Natural killer cell (primary cell): ENCODE results near the gene CTF1. TPM values are rescaled to one million over a fixed set of nuclear protein-coding genes. Genes with fewer than 3 reads are reported as not detected.

Experiments
- ATAC-seq, 3 donors: fragments of 150-1000 bp in 2 of 3; fragments of 200-7000 bp in 1 of 3; cut with Tn5 transposase; 1 replicate in 1 of 3; 2 replicates in 2 of 3; pipeline ENCODE4 v1.10.0; 2021; ENCODE audit warnings: mild to moderate bottlenecking in 2 of 3, moderate library complexity in 2 of 3
- DNase-seq, 2 donors: peaks; one replicate each; pipeline versions ENCODE4 v3.0.0 to v3.0.0-alpha.2; 2013 to 2021; ENCODE audit warnings: mixed read lengths in 1 of 2
- H3K27ac ChIP-seq: one replicate; pipeline ENCODE4 v1.5.1; 2013; ENCODE audit warnings: mild to moderate bottlenecking, low read length
- H3K27me3 ChIP-seq: one replicate; pipeline ENCODE4 v1.6.1; 2013; ENCODE audit warnings: low read length; ENCODE audit not compliant: control insufficient read depth, insufficient read depth
- H3K36me3 ChIP-seq: one replicate; pipeline ENCODE4 v1.6.1; 2013; ENCODE audit warnings: low read length; ENCODE audit not compliant: control insufficient read depth, insufficient read depth
- H3K4me1 ChIP-seq: one replicate; pipeline ENCODE4 v1.6.1; 2013; ENCODE audit warnings: low read length; ENCODE audit not compliant: control insufficient read depth, insufficient read depth
- H3K4me3 ChIP-seq: one replicate; pipeline ENCODE4 v1.5.1; 2013; ENCODE audit warnings: low read length
- H3K9me3 ChIP-seq: one replicate; pipeline ENCODE4 v1.6.1; 2013; ENCODE audit warnings: low read length; ENCODE audit not compliant: control insufficient read depth, insufficient read depth
- H3K27ac Mint-ChIP-seq, 2 donors: one replicate each; pipeline ENCODE4 v1.8.0; 2022; ENCODE audit warnings: mild to moderate bottlenecking in 2 of 2, mixed read lengths in 2 of 2, moderate library complexity in 1 of 2
- H3K27me3 Mint-ChIP-seq, 2 donors: one replicate each; pipeline ENCODE4 v1.8.0; 2022; ENCODE audit warnings: low read depth in 2 of 2, mixed read lengths in 2 of 2
- H3K36me3 Mint-ChIP-seq: one replicate; pipeline ENCODE4 v1.8.0; 2022; ENCODE audit warnings: mixed read lengths
- H3K4me1 Mint-ChIP-seq, 2 donors: one replicate each; pipeline ENCODE4 v1.8.0; 2022; ENCODE audit warnings: mixed read lengths in 2 of 2
- H3K4me3 Mint-ChIP-seq: one replicate; pipeline ENCODE4 v1.8.0; 2022; ENCODE audit warnings: mild to moderate bottlenecking, moderate library complexity, mixed read lengths
- H3K9me3 Mint-ChIP-seq, 2 donors: one replicate each; pipeline ENCODE4 v1.8.0; 2022; ENCODE audit warnings: mixed read lengths in 2 of 2
- WGBS: methylation state at CpG from one replicate; pipeline ENCODE4 v1.1.7; 2013; ENCODE audit warnings: missing lambda C conversion rate; ENCODE audit not compliant: insufficient coverage; 5-methylcytosine and 5-hydroxymethylcytosine counted together
- intact Hi-C: fragments of 100-400 bp; cut with micrococcal nuclease; formaldehyde crosslinking; loops from one replicate; pipeline ENCODE4 v1.14.2; 2022
- total RNA-seq, 4 donors: library from RNA; stranded (reverse); fragments of 120-200 nt in 1 of 4; gene quantifications; one replicate each; pipeline versions ENCODE4 v1.2.3 to v1.2.4, GENCODE V29; 2013 to 2022
- TF ChIP-seq, protein P1 (sequence below): fragments of 200-600 bp; IDR thresholded peaks from one replicate; pipeline ENCODE4 v1.8.0; 2022; ENCODE audit warnings: antibody characterized with exemption

CTF1 gene
- total RNA-seq, 3 donors from 2014 or later (not counting 1 experiment from before 2014, with no cell fraction given): 0.45 to 0.60 (median 0.47) TPM

DNA sequence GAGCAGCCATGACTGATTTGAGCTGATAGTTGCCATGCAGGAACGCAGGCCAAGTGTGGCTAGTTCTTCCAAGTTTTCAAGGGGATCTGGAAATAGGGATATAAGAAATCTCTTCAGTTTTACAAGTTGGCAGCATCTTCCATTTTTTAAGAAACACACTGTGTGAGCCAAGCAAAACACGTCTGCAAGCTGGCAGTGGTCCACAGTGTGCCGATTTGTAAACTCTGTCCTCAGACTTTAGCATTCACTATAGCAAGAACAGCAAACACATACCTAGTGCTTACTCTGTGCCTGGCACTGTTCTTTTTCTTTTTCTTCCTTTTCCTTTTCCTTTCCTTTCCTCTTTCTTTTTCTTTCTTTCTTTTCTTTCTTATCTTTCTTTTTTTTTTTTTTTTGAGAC, 55.3 kb downstream of the CTF1 start:
- 90% methylated on average over 3 of the region's 3 CpGs for WGBS
- peak overlapping the region; percentile 25 for H3K4me3 Mint-ChIP-seq
- H3K27ac Mint-ChIP-seq: peak overlapping the region in 1 of 2 donors; percentile 42
- ATAC-seq (no peak), DNase-seq (no peak)
- no peaks in the 10 kb centered on the region for H3K9me3 ChIP-seq
- no peaks in the 10 kb centered on the region for H3K9me3 Mint-ChIP-seq
- no peak overlapping the region for H3K4me3 ChIP-seq
- no peaks in the 10 kb centered on the region for H3K27me3 Mint-ChIP-seq
- no peaks in the 10 kb centered on the region for H3K27me3 ChIP-seq
- H3K36me3 ChIP-seq: no peaks in the 10 kb centered on the region
- no peaks in the 10 kb centered on the region for H3K36me3 Mint-ChIP-seq
- peaks cover 35% of the 10 kb centered on the region for H3K4me1 ChIP-seq
- H3K27ac ChIP-seq: no peak overlapping the region
- H3K4me1 Mint-ChIP-seq: peaks cover 16 to 28% of the 10 kb centered on the region in 2 donors
- TF ChIP-seq, protein P1, sequence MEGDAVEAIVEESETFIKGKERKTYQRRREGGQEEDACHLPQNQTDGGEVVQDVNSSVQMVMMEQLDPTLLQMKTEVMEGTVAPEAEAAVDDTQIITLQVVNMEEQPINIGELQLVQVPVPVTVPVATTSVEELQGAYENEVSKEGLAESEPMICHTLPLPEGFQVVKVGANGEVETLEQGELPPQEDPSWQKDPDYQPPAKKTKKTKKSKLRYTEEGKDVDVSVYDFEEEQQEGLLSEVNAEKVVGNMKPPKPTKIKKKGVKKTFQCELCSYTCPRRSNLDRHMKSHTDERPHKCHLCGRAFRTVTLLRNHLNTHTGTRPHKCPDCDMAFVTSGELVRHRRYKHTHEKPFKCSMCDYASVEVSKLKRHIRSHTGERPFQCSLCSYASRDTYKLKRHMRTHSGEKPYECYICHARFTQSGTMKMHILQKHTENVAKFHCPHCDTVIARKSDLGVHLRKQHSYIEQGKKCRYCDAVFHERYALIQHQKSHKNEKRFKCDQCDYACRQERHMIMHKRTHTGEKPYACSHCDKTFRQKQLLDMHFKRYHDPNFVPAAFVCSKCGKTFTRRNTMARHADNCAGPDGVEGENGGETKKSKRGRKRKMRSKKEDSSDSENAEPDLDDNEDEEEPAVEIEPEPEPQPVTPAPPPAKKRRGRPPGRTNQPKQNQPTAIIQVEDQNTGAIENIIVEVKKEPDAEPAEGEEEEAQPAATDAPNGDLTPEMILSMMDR: no peak
- intact Hi-C loops: no loop called here

DNA sequence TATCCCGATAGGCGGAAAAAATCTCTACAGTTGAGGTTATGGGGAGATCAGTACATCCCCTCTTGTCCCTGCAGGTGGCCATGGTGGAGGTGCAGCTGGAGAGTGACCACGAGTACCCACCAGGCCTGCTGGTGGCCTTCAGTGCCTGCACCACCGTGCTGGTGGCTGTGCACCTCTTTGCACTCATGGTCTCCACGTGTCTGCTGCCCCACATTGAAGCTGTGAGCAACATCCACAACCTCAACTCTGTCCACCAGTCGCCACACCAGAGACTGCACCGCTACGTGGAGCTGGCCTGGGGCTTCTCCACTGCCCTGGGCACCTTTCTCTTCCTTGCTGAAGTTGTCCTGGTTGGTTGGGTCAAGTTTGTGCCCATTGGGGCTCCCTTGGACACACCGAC, 56.7 kb downstream of the CTF1 start:
- Histone ChIP-seq H3K27ac (no peak overlapping the region), H3K4me1 (peaks cover 39% of the 10 kb centered on the region), H3K9me3 (no peaks in the 10 kb centered on the region), H3K36me3 (no peaks in the 10 kb centered on the region), H3K4me3 (no peak overlapping the region), H3K27me3 (no peaks in the 10 kb centered on the region)
- Mint-ChIP-seq H3K4me1 (peaks cover 16 to 33% of the 10 kb centered on the region in 2 donors), H3K27ac (peak overlapping the region in 1 of 2 donors; percentile 31), H3K36me3 (no peaks in the 10 kb centered on the region), H3K9me3 (no peaks in the 10 kb centered on the region), H3K27me3 (no peaks in the 10 kb centered on the region), H3K4me3 (no peak overlapping the region)
- intact Hi-C loops: no loop called here
- 88% methylated on average over 9 of the region's 9 CpGs for WGBS
- ATAC-seq (no peak), DNase-seq (no peak)
- TF ChIP-seq, protein P1: no peak

Other genes with a start within 250 kb of the CTF1 start
- gene PRR14, start 245.7 kb upstream of the CTF1 start, total RNA-seq: 100 to 1,000 TPM in 2 of 3 donors, 10 to 100 TPM in 1; 81.0 to 110 (median 101) TPM
- 100 to 1,000 TPM; 158 to 182 (median 172) TPM for gene FBRS, start 238.2 kb upstream of the CTF1 start, total RNA-seq
- gene SRCAP, start 197.4 kb upstream of the CTF1 start, total RNA-seq: 10 to 100 TPM; 78.8 to 99.0 (median 89.3) TPM
- 10 to 100 TPM; 50.5 to 86.1 (median 64.8) TPM for gene PHKG2, start 148.2 kb upstream of the CTF1 start, total RNA-seq
- gene CFAP119, start 134.6 kb upstream of the CTF1 start, total RNA-seq: 1 to 10 TPM; 3.4 to 5.1 (median 4.9) TPM
- gene RNF40, start 134.3 kb upstream of the CTF1 start, total RNA-seq: 100 to 1,000 TPM; 153 to 167 (median 161) TPM
- gene ZNF629, start 109.4 kb upstream of the CTF1 start, total RNA-seq: 1 to 10 TPM in 2 of 3 donors, under 1 TPM in 1; 0.96 to 1.9 (median 1.8) TPM
- 10 to 100 TPM; 25.1 to 28.5 (median 27.4) TPM for gene BCL7C, start 2.5 kb upstream of the CTF1 start, total RNA-seq
- 10 to 100 TPM; 10.1 to 13.3 (median 12.4) TPM for gene FBXL19, start 27.0 kb downstream of the CTF1 start, total RNA-seq
- gene ORAI3, start 52.5 kb downstream of the CTF1 start, total RNA-seq: 10 to 100 TPM; 10.8 to 19.8 (median 12.8) TPM
- gene SETD1A, start 61.1 kb downstream of the CTF1 start, total RNA-seq: 10 to 100 TPM; 32.9 to 34.5 (median 33.9) TPM
- 1 to 10 TPM in 1 of 3 donors, under 1 TPM in 2; 0.26 to 2.1 (median 0.39) TPM for gene HSD3B7, start 88.6 kb downstream of the CTF1 start, total RNA-seq
- 1 to 10 TPM in 1 of 3 donors, under 1 TPM in 2; 0.14 to 1.6 (median 0.32) TPM for gene STX1B, start 114.0 kb downstream of the CTF1 start, total RNA-seq
- 100 to 1,000 TPM; 128 to 145 (median 133) TPM for gene STX4, start 136.9 kb downstream of the CTF1 start, total RNA-seq
- gene ZNF668, start 177.6 kb downstream of the CTF1 start, total RNA-seq: 10 to 100 TPM; 11.0 to 27.4 (median 22.6) TPM
- gene ZNF646, start 177.8 kb downstream of the CTF1 start, total RNA-seq: 10 to 100 TPM; 22.0 to 31.1 (median 30.1) TPM
- 1 to 10 TPM; 4.3 to 7.4 (median 5.1) TPM for gene PRSS53, start 192.3 kb downstream of the CTF1 start, total RNA-seq
- gene VKORC1, start 198.2 kb downstream of the CTF1 start, total RNA-seq: 10 to 100 TPM; 35.9 to 42.1 (median 41.8) TPM
- 10 to 100 TPM in 2 of 3 donors, 1 to 10 TPM in 1; 9.9 to 16.3 (median 12.1) TPM for gene BCKDK, start 211.8 kb downstream of the CTF1 start, total RNA-seq
- 100 to 1,000 TPM in 1 of 3 donors, 10 to 100 TPM in 2; 90.6 to 101 (median 93.4) TPM for gene KAT8, start 221.1 kb downstream of the CTF1 start, total RNA-seq
- not detected for gene PRSS8, start 239.1 kb downstream of the CTF1 start, total RNA-seq